OCI-LY1 (cell line): Measurements from ENCODE around the gene MBD2.

Source experiments
- H2AFZ ChIP-seq: fragments of 200-600 bp; sonication (generic), shearing (Covaris generic); 2 replicates; pipeline ENCODE4 v1.6.0; 2014; ENCODE audit warnings: antibody characterized with exemption, mild to moderate bottlenecking, low read length
- H3F3A ChIP-seq: fragments of 200-600 bp; sonication (generic), shearing (Covaris generic); 2 replicates; pipeline ENCODE4 v1.6.0; 2014; ENCODE audit warnings: mild to moderate bottlenecking, antibody characterized with exemption, low read length, moderate library complexity; ENCODE audit not compliant: insufficient read depth
- H3K27ac ChIP-seq: fragments of 200-600 bp; sonication (generic); 2 replicates; pipeline ENCODE4 v1.5.1; 2014; ENCODE audit warnings: low read length, mixed run types, mild to moderate bottlenecking, low read depth; ENCODE audit not compliant: poor library complexity, severe bottlenecking
- H3K27me3 ChIP-seq: fragments of 200-600 bp; sonication (generic); 2 replicates; pipeline ENCODE4 v1.6.0; 2014; ENCODE audit warnings: antibody characterized with exemption, mild to moderate bottlenecking, low read length, moderate library complexity; ENCODE audit not compliant: insufficient read depth
- H3K36me3 ChIP-seq: fragments of 200-600 bp; sonication (generic); 2 replicates; pipeline ENCODE4 v1.6.1; 2014; ENCODE audit warnings: mild to moderate bottlenecking, antibody characterized with exemption, low read length, moderate library complexity, mixed read lengths; ENCODE audit not compliant: insufficient read depth
- H3K4me1 ChIP-seq: fragments of 200-600 bp; sonication (generic); 2 replicates; pipeline ENCODE4 v1.5.1; 2014; ENCODE audit warnings: mild to moderate bottlenecking, low read length, moderate library complexity; ENCODE audit not compliant: insufficient read depth, severe bottlenecking
- H3K4me2 ChIP-seq: fragments of 200-600 bp; sonication (generic), shearing (Covaris generic); 2 replicates; pipeline ENCODE4 v1.6.1; 2014; ENCODE audit warnings: low read length
- H3K4me3 ChIP-seq: fragments of 200-600 bp; sonication (generic); 2 replicates; pipeline ENCODE4 v1.5.1; 2014; ENCODE audit warnings: low read length, low read depth, mild to moderate bottlenecking, mixed read lengths; ENCODE audit not compliant: poor library complexity, severe bottlenecking
- H3K79me2 ChIP-seq: fragments of 200-600 bp; shearing (Covaris generic); 2 replicates; pipeline ENCODE4 v1.6.1; 2016; ENCODE audit warnings: mixed run types, low read length, mixed read lengths; ENCODE audit not compliant: insufficient read depth
- H3K9ac ChIP-seq: fragments of 200-600 bp; sonication (generic), shearing (Covaris generic); 2 replicates; pipeline ENCODE4 v1.6.1; 2014; ENCODE audit warnings: mild to moderate bottlenecking, low read length, mixed read lengths
- H3K9me2 ChIP-seq: fragments of 200-600 bp; sonication (generic), shearing (Covaris generic); 2 replicates; pipeline ENCODE4 v1.6.1; 2014; ENCODE audit warnings: low read depth, mild to moderate bottlenecking, low read length, mixed read lengths
- H3K9me3 ChIP-seq: fragments of 200-600 bp; shearing (Covaris generic); 2 replicates; pipeline ENCODE4 v1.6.1; 2014; ENCODE audit warnings: low read length, mixed read lengths
- H4K20me1 ChIP-seq: fragments of 200-600 bp; sonication (generic), shearing (Covaris generic); 2 replicates; pipeline ENCODE4 v1.6.0; 2016; ENCODE audit warnings: mild to moderate bottlenecking, low read length; ENCODE audit not compliant: insufficient read depth
- EZH2 ChIP-seq: fragments of 200-600 bp; sonication (generic), shearing (Covaris generic); IDR thresholded peaks from 2 replicates; pipeline ENCODE4 v1.8.0; 2017; ENCODE audit warnings: borderline replicate concordance, mixed run types, mild to moderate bottlenecking, antibody characterized with exemption, low read length, moderate library complexity, mixed read lengths
- TF ChIP-seq, protein P1 (sequence below): fragments of 200-600 bp; sonication (generic), shearing (Covaris generic); IDR thresholded peaks from 2 replicates; pipeline ENCODE4 v1.5.1; 2017; ENCODE audit warnings: mild to moderate bottlenecking, antibody characterized with exemption, low read length, moderate library complexity, mixed read lengths

MBD2 gene

DNA sequence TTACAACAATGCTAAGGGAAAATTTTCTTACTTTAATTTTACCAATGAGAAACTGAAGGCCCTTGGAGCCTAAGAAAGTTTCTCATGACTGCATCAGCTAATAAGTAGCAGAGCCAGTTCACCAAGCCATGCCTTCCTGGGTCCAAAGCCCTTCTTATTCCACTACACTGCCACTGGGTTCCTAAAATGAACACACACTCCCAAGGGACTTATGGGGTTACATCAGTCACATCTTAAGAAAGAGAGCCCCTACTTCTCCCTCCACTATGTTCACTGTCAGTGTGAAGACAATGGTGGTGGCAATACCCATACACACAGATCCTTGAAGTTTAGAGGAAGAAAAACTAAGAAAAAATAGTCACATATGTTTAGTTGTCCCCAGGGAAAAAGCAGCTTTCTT lies 20.6 kb downstream of the MBD2 start:
- H3K4me1 ChIP-seq, result peaks cover 15% of the 10 kb centered on the region
- no peak overlapping the region for H3K4me2 ChIP-seq
- H3K4me3 ChIP-seq, result no peak overlapping the region
- TF ChIP-seq, protein P1, sequence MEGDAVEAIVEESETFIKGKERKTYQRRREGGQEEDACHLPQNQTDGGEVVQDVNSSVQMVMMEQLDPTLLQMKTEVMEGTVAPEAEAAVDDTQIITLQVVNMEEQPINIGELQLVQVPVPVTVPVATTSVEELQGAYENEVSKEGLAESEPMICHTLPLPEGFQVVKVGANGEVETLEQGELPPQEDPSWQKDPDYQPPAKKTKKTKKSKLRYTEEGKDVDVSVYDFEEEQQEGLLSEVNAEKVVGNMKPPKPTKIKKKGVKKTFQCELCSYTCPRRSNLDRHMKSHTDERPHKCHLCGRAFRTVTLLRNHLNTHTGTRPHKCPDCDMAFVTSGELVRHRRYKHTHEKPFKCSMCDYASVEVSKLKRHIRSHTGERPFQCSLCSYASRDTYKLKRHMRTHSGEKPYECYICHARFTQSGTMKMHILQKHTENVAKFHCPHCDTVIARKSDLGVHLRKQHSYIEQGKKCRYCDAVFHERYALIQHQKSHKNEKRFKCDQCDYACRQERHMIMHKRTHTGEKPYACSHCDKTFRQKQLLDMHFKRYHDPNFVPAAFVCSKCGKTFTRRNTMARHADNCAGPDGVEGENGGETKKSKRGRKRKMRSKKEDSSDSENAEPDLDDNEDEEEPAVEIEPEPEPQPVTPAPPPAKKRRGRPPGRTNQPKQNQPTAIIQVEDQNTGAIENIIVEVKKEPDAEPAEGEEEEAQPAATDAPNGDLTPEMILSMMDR, result no peak
- no peak for TF ChIP-seq EZH2
- H3F3A ChIP-seq, result no peaks in the 10 kb centered on the region
- H3K9ac ChIP-seq, result no peak overlapping the region
- H4K20me1 ChIP-seq, result no peaks in the 10 kb centered on the region
- no peak overlapping the region for H2AFZ ChIP-seq
- H3K9me3 ChIP-seq, result no peaks in the 10 kb centered on the region
- H3K9me2 ChIP-seq, result no peaks in the 10 kb centered on the region
- H3K36me3 ChIP-seq, result peaks cover 62% of the 10 kb centered on the region
- peaks cover 70% of the 10 kb centered on the region for H3K79me2 ChIP-seq
- no peak overlapping the region for H3K27ac ChIP-seq
- no peaks in the 10 kb centered on the region for H3K27me3 ChIP-seq

- Histone ChIP-seq H3K9ac (no peak overlapping the region), H3K36me3 (peaks cover 72% of the 10 kb centered on the region), H3F3A (no peaks in the 10 kb centered on the region), H4K20me1 (no peaks in the 10 kb centered on the region), H3K4me1 (peaks cover 15% of the 10 kb centered on the region), H3K9me3 (no peaks in the 10 kb centered on the region), H3K9me2 (no peaks in the 10 kb centered on the region), H2AFZ (no peak overlapping the region), H3K79me2 (peaks cover 68% of the 10 kb centered on the region), H3K27ac (no peak overlapping the region), H3K27me3 (no peaks in the 10 kb centered on the region), H3K4me3 (no peak overlapping the region), H3K4me2 (no peak overlapping the region)
- no peak for TF ChIP-seq EZH2
- TF ChIP-seq, protein P1, result no peak
Measured at GRCh38 chr18:54202851-54203250, 21.6 kb downstream of the MBD2 start.

DNA sequence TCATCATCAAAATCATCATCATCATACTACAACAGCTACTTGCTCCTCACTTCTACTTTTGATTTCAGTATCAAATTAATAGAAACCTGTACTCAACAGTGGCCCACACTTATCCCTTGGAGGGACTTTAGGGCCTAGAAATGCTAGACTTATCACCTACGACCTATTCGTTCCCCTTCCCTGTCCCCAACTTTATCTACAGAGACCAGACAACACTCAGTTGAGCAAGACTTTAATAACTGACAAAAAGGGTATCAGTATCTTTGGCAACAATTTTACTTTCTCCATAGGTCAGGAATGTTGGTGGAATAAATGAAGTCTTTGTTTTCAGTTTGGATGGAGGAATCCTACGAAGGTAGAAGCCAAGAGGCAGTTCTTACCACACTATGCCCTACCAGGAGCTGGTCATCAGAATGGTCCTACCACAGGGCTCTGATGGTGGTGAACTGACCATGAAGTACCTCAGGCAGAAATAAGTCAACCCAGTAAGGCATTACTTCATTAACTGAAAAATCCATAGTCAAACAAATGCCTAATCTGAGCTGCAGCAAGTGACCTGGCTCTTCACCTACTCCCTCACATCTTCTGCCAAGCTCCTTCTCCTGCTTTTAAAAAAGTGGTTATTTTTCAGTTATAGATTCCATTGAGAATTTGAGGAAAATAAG lies 26.6 kb downstream of the MBD2 start:
- Histone ChIP-seq H4K20me1 (no peaks in the 10 kb centered on the region), H3K9me2 (no peaks in the 10 kb centered on the region), H3F3A (no peaks in the 10 kb centered on the region), H3K79me2 (peaks cover 74% of the 10 kb centered on the region), H3K27me3 (no peaks in the 10 kb centered on the region), H3K4me1 (no peaks in the 10 kb centered on the region), H2AFZ (no peak overlapping the region), H3K9me3 (no peaks in the 10 kb centered on the region), H3K9ac (no peak overlapping the region), H3K4me3 (no peak overlapping the region), H3K36me3 (peaks cover 79% of the 10 kb centered on the region), H3K27ac (no peak overlapping the region), H3K4me2 (no peak overlapping the region)
- no peak for TF ChIP-seq EZH2
- TF ChIP-seq, protein P1, result no peak
